ENCODE results near the gene CASP8.

Gene CASP8

DNA sequence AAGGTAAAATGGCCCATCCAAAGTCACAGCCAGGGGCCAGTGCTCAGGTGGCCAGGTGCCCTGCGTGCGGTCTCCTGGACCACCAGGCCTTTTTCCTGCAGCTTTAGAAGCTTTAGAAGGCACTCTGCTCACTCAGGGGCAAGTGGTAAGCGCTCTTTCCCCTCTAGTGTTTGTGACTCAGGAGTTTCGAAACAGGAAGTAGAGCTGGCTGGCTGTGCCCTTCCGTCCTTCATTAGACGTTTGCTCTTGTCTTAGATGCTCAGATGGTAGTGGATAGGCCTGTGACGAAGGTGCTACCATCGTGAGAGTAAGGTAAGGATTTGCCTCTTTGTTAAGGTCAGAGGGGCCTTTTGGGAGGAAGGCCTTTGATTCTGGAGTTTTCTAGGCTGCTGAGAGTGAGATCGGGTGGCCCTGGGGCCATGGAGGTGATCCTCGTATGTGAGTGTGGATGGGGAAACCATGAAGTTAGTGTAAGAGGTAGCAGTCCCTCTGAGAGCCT is at the start of gene CASP8:
TSS of gene CASP8 (plus strand) at position 235 of the 499 bp plus-strand sequence. CDS start 5,951 bp downstream, outside the sequence.
- TF ChIP-seq, protein P1, sequence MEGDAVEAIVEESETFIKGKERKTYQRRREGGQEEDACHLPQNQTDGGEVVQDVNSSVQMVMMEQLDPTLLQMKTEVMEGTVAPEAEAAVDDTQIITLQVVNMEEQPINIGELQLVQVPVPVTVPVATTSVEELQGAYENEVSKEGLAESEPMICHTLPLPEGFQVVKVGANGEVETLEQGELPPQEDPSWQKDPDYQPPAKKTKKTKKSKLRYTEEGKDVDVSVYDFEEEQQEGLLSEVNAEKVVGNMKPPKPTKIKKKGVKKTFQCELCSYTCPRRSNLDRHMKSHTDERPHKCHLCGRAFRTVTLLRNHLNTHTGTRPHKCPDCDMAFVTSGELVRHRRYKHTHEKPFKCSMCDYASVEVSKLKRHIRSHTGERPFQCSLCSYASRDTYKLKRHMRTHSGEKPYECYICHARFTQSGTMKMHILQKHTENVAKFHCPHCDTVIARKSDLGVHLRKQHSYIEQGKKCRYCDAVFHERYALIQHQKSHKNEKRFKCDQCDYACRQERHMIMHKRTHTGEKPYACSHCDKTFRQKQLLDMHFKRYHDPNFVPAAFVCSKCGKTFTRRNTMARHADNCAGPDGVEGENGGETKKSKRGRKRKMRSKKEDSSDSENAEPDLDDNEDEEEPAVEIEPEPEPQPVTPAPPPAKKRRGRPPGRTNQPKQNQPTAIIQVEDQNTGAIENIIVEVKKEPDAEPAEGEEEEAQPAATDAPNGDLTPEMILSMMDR (IDR thresholded peaks at IDR 0.05; ENCODE audit: control insufficient read depth, insufficient read depth, low read depth, low read length, missing control alignments), result no peak
- DNase-seq (ENCODE audit: low read depth), result no peak
- H3K4me3 ChIP-seq (ENCODE audit: control insufficient read depth, low read depth, low read length), result no peak within 1 kb of the TSS

DNA sequence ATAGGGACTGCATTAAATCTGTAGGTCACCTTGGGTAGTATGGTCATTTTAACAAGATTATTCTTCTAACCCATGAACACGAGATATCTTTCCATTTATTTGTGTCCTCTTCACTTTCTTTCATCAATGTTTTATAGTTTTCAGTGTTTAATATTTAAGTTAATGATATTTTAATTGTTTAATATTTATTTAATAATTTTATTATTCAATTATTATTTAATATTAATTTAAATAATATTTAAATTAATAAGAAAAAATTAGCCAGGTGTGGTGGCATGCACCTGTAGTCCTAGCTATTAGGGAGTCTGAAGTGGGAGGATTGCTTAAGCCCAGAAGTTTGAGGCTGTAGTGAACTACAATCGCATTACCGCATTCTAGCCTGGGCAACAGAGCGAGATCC is 44.4 kb upstream of the CASP8 start:
- no peak for DNase-seq (ENCODE audit: low read depth)
- H3K4me3 ChIP-seq (ENCODE audit: control insufficient read depth, low read depth, low read length), result no peak overlapping the region
- TF ChIP-seq, protein P1 (IDR thresholded peaks at IDR 0.05; ENCODE audit: control insufficient read depth, insufficient read depth, low read depth, low read length, missing control alignments), result no peak

DNA sequence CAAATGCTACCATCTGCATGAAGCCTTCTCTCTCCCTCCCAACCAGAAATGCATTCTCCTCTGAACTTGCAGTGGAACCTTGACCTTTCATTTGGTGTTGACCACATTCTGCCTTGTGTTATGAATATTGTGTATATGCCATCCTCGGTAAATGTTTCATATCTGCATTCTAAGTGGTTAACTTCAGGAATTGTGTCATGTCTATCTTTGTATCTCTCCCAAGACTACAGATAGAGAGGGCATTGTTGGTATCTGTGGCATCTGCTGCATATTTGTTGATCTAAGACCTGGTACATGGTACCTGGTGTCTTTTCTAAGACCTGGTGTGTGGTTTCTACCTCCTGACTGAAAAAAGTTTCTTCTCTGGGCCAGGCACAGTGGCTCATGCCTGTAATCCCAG is 43.4 kb upstream of the CASP8 start:
- H3K4me3 ChIP-seq (ENCODE audit: control insufficient read depth, low read depth, low read length), result no peak overlapping the region
- TF ChIP-seq, protein P1 (IDR thresholded peaks at IDR 0.05; ENCODE audit: control insufficient read depth, insufficient read depth, low read depth, low read length, missing control alignments), result no peak
- DNase-seq (ENCODE audit: low read depth), result no peak

DNA sequence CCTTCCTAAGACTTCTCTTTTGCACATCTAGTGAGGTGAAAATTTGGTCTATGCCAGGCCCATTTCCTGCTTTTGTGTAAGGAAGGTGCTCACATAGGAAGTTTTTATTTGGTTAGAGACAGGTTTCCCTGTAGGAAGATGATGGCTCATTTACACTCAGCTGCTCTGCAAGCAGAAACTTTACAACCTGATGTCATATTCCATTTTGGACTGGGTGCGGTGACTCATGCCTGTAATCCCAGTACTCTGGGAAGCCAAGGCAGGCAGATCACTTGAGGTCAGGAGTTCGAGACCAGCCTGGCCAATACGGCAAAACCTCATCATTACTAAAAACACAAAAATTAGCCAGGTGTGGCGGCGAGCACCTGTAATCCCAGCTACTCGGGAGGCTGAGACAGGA is 41.6 kb upstream of the CASP8 start:
- no peak for DNase-seq (ENCODE audit: low read depth)
- TF ChIP-seq, protein P1 (IDR thresholded peaks at IDR 0.05; ENCODE audit: control insufficient read depth, insufficient read depth, low read depth, low read length, missing control alignments), result no peak

DNA sequence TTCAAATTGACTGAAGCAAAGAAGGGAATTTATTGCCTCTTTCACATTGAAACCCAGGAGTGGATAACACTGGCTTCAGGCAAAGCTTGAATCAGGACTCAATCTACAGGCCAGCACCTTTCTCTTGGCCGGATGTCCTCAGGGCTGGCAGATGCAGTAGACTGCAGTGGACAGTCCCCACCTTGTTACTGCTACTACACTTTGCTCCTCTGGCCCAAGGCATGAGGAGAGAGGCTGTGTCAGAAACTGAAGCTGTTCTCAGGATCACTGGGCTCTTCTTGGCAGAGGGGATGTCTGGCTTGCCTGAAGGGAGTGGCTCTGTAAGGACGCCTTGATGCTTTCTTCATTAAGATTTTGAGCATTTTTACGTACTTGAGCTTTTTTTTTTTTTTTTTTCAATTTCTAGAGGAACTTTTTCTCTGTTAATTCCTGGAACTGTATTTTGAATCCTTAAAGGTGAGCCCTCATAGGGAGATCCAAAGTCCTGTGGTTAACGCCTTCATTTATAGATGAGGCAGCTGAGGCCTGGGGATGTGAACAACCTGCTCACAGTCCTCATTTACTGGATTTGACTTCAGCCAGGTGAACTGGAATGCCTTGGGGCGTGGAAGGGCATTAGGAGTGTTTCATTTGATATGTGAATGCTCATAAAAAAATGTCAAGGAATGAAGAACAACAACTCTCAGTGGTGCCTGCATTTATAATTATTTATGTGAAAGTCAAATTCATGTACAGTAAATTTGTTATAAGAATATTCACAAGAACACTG is 40.8 kb upstream of the CASP8 start:
- no peak overlapping the region for H3K4me3 ChIP-seq (ENCODE audit: control insufficient read depth, low read depth, low read length)
- TF ChIP-seq, protein P1 (IDR thresholded peaks at IDR 0.05; ENCODE audit: control insufficient read depth, insufficient read depth, low read depth, low read length, missing control alignments), result no peak
- DNase-seq (ENCODE audit: low read depth), result no peak

More for the DNA sequence above, 41.6 kb upstream of the CASP8 start:
- no peak overlapping the region for H3K4me3 ChIP-seq (ENCODE audit: control insufficient read depth, low read depth, low read length)

DNA sequence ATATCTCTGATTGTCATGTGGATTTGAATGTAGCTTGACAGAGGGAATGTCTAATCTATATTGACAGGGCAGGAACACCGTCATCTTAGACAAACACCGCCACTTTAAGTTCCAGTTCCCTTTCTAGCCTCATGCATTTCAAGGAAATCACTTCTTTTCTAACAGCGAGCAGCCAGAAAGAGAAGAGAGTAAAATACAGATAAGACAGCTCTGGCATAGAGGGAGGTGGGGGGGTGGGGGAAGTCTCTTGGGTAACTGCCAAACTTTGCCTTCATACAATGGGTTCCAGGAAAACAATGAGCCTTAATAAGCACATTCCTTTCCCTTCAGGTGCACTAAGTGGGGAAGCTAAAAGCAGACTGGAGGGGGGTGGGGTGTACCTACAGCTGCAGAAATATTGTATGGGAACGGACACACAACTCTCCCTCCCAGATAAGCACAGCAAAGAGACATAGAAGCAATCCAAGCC is 40.2 kb upstream of the CASP8 start:
- H3K4me3 ChIP-seq (ENCODE audit: control insufficient read depth, low read depth, low read length), result no peak overlapping the region
- TF ChIP-seq, protein P1 (IDR thresholded peaks at IDR 0.05; ENCODE audit: control insufficient read depth, insufficient read depth, low read depth, low read length, missing control alignments), result no peak
- no peak for DNase-seq (ENCODE audit: low read depth)

Data from AG09309 (cell line).